LNCAP (cell line): Measurements from ENCODE around the gene SETBP1.

Source experiments
- CTCF ChIP-seq: fragments of 450-650 bp; IDR thresholded peaks from 2 replicates; pipeline ENCODE4 v1.5.1; 2017; ENCODE audit warnings: mild to moderate bottlenecking

The SETBP1 gene

DNA sequence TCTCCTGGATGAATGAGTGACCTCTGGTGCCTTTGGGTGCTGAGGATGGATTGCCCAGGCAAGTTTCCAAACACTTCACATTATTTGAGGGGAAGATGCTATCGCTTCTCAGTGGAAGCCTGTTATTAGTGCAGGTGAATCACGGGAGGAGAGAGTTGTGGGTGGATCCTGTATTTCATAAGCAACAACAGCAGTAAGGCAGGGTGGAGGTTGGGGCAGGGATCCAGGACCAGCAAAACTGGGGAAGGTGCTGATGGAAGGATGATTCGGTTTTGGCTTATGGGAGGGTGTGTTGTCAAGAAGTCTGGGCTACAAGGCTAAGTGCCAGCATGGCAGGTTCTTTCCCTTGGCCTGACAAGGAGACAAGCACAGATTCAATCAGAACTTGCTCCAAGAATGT, 37.7 kb upstream of the SETBP1 start:
- TF ChIP-seq CTCF, result no peak

GRCh38 chr18:44651478-44651877, 29.2 kb upstream of the SETBP1 start:
- TF ChIP-seq CTCF, result no peak

- no peak for TF ChIP-seq CTCF
Observed at GRCh38 chr18:44651918-44652572, 28.6 kb upstream of the SETBP1 start.

- no peak for TF ChIP-seq CTCF
Observed at GRCh38 chr18:44652722-44653121, 28.0 kb upstream of the SETBP1 start.

GRCh38 chr18:44654573-44654972, 26.1 kb upstream of the SETBP1 start:
- no peak for TF ChIP-seq CTCF

DNA sequence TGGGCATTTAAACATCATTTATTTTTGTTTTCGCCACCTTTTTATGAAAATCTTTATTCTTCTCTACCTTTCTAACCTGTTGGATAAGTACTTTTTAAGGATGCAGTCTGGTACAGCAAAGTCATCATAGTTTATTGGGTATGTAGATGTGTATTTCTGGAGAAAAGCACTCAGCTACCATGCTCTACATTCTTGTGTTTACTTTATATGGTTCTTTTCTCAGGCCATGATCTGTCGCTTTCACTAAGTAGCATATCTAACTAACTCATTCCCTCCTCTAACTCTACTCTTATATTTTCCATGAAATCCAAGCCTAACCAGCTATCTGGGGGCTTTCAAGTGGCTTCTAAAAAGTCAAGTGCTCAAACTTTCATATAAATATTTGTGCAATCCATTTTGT, 25.3 kb upstream of the SETBP1 start:
- no peak for TF ChIP-seq CTCF

- TF ChIP-seq CTCF, result no peak
Observed at GRCh38 chr18:44659771-44660170, 20.9 kb upstream of the SETBP1 start.
